Keratinocyte (primary cell): ENCODE data around the gene FBXL2. TPM values are rescaled to one million over a fixed set of nuclear protein-coding genes. Genes with fewer than 3 reads are reported as not detected.

Experiments
- DNase-seq: peaks from one replicate; pipeline ENCODE4 v3.0.0-alpha.2; 2011; ENCODE audit warnings: low read depth, missing footprints, low spot score
- FAIRE-seq: peaks from 2 replicates; lab custom pipeline; 2011; peaks lifted over from hg19 to GRCh38; lab: Jason Lieb, UNC
- H2AFZ ChIP-seq: 2 replicates; pipeline ENCODE4 v1.6.0; 2012; ENCODE audit warnings: low read length, control low read depth, inconsistent platforms; ENCODE audit not compliant: control insufficient read depth
- H3K27ac ChIP-seq: 2 replicates; pipeline ENCODE4 v1.5.1; 2011; ENCODE audit warnings: low read length; ENCODE audit not compliant: control insufficient read depth, insufficient read depth
- H3K27me3 ChIP-seq: 3 replicates; pipeline ENCODE4 v1.6.0; 2011; ENCODE audit warnings: low read length; ENCODE audit not compliant: control insufficient read depth, insufficient read depth; ENCODE audit errors: extremely low read depth
- H3K36me3 ChIP-seq, 2 experiments: 2 replicates in 1 of 2; 3 replicates in 1 of 2; pipeline ENCODE4 v1.5.1; 2011; ENCODE audit warnings: low read length in 2 of 2, mild to moderate bottlenecking in 1 of 2; ENCODE audit not compliant: control insufficient read depth in 2 of 2, insufficient read depth in 2 of 2; ENCODE audit errors: extremely low read depth in 1 of 2
- H3K4me1 ChIP-seq: 3 replicates; pipeline ENCODE4 v1.5.1; 2011; ENCODE audit warnings: low read length; ENCODE audit not compliant: control insufficient read depth, insufficient read depth; ENCODE audit errors: extremely low read depth
- H3K4me2 ChIP-seq: 3 replicates; pipeline ENCODE4 v1.6.0; 2011; ENCODE audit warnings: low read depth, low read length; ENCODE audit not compliant: control insufficient read depth, insufficient read depth; ENCODE audit errors: extremely low read depth
- H3K4me3 ChIP-seq, 3 experiments: fragments of 200-600 bp in 1 of 3; sonication (generic) in 1 of 3; 2 replicates in 2 of 3; 3 replicates in 1 of 3; pipeline ENCODE4 v1.5.1; 2011 to 2016; ENCODE audit warnings: low read length in 3 of 3, mild to moderate bottlenecking in 3 of 3, control low read depth in 2 of 3, inconsistent platforms in 1 of 3, low read depth in 1 of 3, mixed read lengths in 1 of 3, mixed run types in 1 of 3, moderate library complexity in 1 of 3; ENCODE audit not compliant: control insufficient read depth in 2 of 3, insufficient read depth in 2 of 3; ENCODE audit errors: extremely low read depth in 1 of 3
- H3K79me2 ChIP-seq: 2 replicates; pipeline ENCODE4 v1.6.0; 2012; ENCODE audit warnings: low read length; ENCODE audit not compliant: control insufficient read depth, insufficient read depth
- H3K9ac ChIP-seq: 3 replicates; pipeline ENCODE4 v1.6.0; 2011; ENCODE audit warnings: low read length; ENCODE audit not compliant: control insufficient read depth, insufficient read depth; ENCODE audit errors: extremely low read depth
- H3K9me1 ChIP-seq: 3 replicates; pipeline ENCODE4 v1.6.0; 2011; ENCODE audit warnings: low read length; ENCODE audit not compliant: control insufficient read depth, insufficient read depth; ENCODE audit errors: extremely low read depth
- H3K9me3 ChIP-seq: 2 replicates; pipeline ENCODE4 v1.5.1; 2012; ENCODE audit warnings: low read depth, low read length; ENCODE audit not compliant: control insufficient read depth
- H4K20me1 ChIP-seq: 3 replicates; pipeline ENCODE4 v1.6.0; 2011; ENCODE audit warnings: low read length; ENCODE audit not compliant: control insufficient read depth, insufficient read depth; ENCODE audit errors: extremely low read depth
- EZH2 ChIP-seq: IDR thresholded peaks from one replicate; pipeline ENCODE4 v1.6.1; 2012; ENCODE audit warnings: inconsistent platforms, mild to moderate bottlenecking, low read length, moderate library complexity
- dilution Hi-C: fragments of 300-500 bp; cut with MboI; formaldehyde crosslinking; loops from one replicate; pipeline ENCODE4 v1.7.0; 2020; ENCODE audit warnings: low sequenced_read_pairs; ENCODE audit not compliant: extremely low pct_ligation_motif_present
- polyA plus RNA-seq, 5 experiments: library from polyadenylated mRNA; depleted of rRNA in 3 of 5; stranded (reverse) in 3 of 5; stranded (forward) in 1 of 5; unstranded in 1 of 5; fragments of >200 nt; gene quantifications; 1 replicate in 1 of 5; 2 replicates in 3 of 5; 3 replicates in 1 of 5; pipeline versions ENCODE4 v1.2.1 to v1.2.3, GENCODE V29; 2011 to 2012; ENCODE audit warnings: missing spikeins in 2 of 5, low read depth in 1 of 5, low replicate concordance in 1 of 5
- TF ChIP-seq, protein P1 (sequence below), 3 experiments: IDR thresholded peaks in 1 of 3; conservative IDR thresholded peaks in 1 of 3; optimal IDR thresholded peaks in 1 of 3; 2 replicates in 2 of 3; 3 replicates in 1 of 3; pipeline versions ENCODE3 to v1.5.1; 2011; ENCODE audit warnings: low read length in 3 of 3, mild to moderate bottlenecking in 3 of 3, moderate library complexity in 2 of 3, control low read depth in 1 of 3, inconsistent platforms in 1 of 3; ENCODE audit not compliant: insufficient read depth in 2 of 3; ENCODE audit errors: extremely low read depth in 1 of 3

FBXL2 gene
- polyA plus RNA-seq, 1 donor (not counting 4 experiments of a cell fraction or from before 2014, with no cell fraction given) = 25.9 TPM

- no peak overlapping the region for H2AFZ ChIP-seq
- peaks cover 26% of the 10 kb centered on the region for H3K79me2 ChIP-seq
- H3K9me3 ChIP-seq = no peaks in the 10 kb centered on the region
- no peaks in the 10 kb centered on the region for H3K27me3 ChIP-seq
- H3K4me3 ChIP-seq = peak overlapping the region in 1 of 3 experiments; percentile 54
- peak overlapping the region; percentile 96 for H3K27ac ChIP-seq
- peak; percentile 75 for FAIRE-seq
- no peaks in the 10 kb centered on the region for H3K9me1 ChIP-seq
- peak overlapping the region; percentile 71 for H3K4me2 ChIP-seq
- TF ChIP-seq EZH2 = no peak
- TF ChIP-seq, protein P1, sequence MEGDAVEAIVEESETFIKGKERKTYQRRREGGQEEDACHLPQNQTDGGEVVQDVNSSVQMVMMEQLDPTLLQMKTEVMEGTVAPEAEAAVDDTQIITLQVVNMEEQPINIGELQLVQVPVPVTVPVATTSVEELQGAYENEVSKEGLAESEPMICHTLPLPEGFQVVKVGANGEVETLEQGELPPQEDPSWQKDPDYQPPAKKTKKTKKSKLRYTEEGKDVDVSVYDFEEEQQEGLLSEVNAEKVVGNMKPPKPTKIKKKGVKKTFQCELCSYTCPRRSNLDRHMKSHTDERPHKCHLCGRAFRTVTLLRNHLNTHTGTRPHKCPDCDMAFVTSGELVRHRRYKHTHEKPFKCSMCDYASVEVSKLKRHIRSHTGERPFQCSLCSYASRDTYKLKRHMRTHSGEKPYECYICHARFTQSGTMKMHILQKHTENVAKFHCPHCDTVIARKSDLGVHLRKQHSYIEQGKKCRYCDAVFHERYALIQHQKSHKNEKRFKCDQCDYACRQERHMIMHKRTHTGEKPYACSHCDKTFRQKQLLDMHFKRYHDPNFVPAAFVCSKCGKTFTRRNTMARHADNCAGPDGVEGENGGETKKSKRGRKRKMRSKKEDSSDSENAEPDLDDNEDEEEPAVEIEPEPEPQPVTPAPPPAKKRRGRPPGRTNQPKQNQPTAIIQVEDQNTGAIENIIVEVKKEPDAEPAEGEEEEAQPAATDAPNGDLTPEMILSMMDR (optimal IDR thresholded peaks at IDR 0.05 in 1 of 3, IDR thresholded peaks at IDR 0.05 in 1 of 3, conservative IDR thresholded peaks at IDR 0.05 in 1 of 3; ENCODE audit: extremely low read depth in 1 of 3, insufficient read depth in 2 of 3, low read length in 3 of 3) = peak in 2 of 3 experiments; percentile 5 to 26
- dilution Hi-C loops = no loop called here
- peaks cover 24% of the 10 kb centered on the region for H3K4me1 ChIP-seq
- peak; percentile 76 for DNase-seq
- H3K9ac ChIP-seq = peak overlapping the region; percentile 62
- H3K36me3 ChIP-seq = no peaks in the 10 kb centered on the region
- no peaks in the 10 kb centered on the region for H4K20me1 ChIP-seq
Observed at GRCh38 chr3:33299395-33300081, 22.3 kb downstream of the FBXL2 start.

DNA sequence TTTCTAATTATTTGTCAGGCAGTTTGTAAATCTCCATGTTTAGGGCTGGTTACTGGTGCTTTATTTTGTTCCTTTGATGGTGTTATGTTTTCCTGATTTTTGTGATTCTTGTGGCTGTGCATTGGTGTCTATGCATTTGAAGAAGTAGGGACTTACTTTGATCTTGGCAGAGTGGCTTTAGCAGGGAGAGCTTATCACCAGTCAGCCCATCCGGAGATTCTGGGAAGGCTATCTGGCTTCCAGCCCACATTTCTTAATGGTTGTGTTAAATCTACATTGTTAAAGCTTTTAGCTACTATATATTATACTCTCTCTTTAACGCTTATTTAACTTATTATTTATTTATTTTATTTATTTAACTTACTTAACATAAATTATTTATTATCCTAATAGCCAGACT is 35.1 kb downstream of the FBXL2 start:
- peaks cover 11% of the 10 kb centered on the region for H3K4me1 ChIP-seq
- FAIRE-seq (no peak), DNase-seq (no peak)
- H2AFZ ChIP-seq = no peak overlapping the region
- H3K27me3 ChIP-seq = no peaks in the 10 kb centered on the region
- no peaks in the 10 kb centered on the region for H3K9me1 ChIP-seq
- peaks cover 0 to 10% of the 10 kb centered on the region in 2 experiments for H3K36me3 ChIP-seq
- dilution Hi-C loops = no loop called here
- no peak overlapping the region for H3K27ac ChIP-seq
- no peak overlapping the region for H3K4me2 ChIP-seq
- no peak overlapping the region for H3K9ac ChIP-seq
- H3K9me3 ChIP-seq = no peaks in the 10 kb centered on the region
- TF ChIP-seq, protein P1 (optimal IDR thresholded peaks at IDR 0.05 in 1 of 3, IDR thresholded peaks at IDR 0.05 in 1 of 3, conservative IDR thresholded peaks at IDR 0.05 in 1 of 3; ENCODE audit: extremely low read depth in 1 of 3, insufficient read depth in 2 of 3, low read length in 3 of 3) = no peak
- TF ChIP-seq EZH2 = no peak
- H3K79me2 ChIP-seq = peaks cover 12% of the 10 kb centered on the region
- H4K20me1 ChIP-seq = no peaks in the 10 kb centered on the region
- H3K4me3 ChIP-seq = no peak overlapping the region
